CD4-positive, alpha-beta T cell (primary cell): ENCODE results near the gene SOX13. TPM values are rescaled to one million over a fixed set of nuclear protein-coding genes. Genes with fewer than 3 reads are reported as not detected.

ENCODE experiments used
- ATAC-seq: fragments of 200-7000 bp; cut with Tn5 transposase; one replicate; pipeline ENCODE4 v1.10.0; 2022; ENCODE audit warnings: mild to moderate bottlenecking; ENCODE audit not compliant: poor library complexity
- CTCF ChIA-PET: fragments of 350-600 bp; sonication (Branson Sonifier 250); formaldehyde crosslinking; loops from one replicate; lab custom pipeline; 2021; ENCODE audit warnings: antibody characterized with exemption, inconsistent platforms; lab: Charles Lee
- POLR2A ChIA-PET: fragments of 350-600 bp; sonication (Branson Sonifier 250); formaldehyde crosslinking; loops from one replicate; lab custom pipeline; 2021; ENCODE audit warnings: antibody characterized with exemption, inconsistent platforms; lab: Charles Lee
- DNase-seq, 14 experiments: peaks; one replicate each; pipeline ENCODE4 v3.0.0-alpha.2; 2013 to 2020; ENCODE audit warnings: mixed read lengths in 2 of 14
- H3K27ac ChIP-seq, 2 donors: one replicate each; pipeline versions ENCODE4 v1.5.1 to v1.7.0; 2013; ENCODE audit warnings: low read length in 2 of 2, low read depth in 1 of 2, mild to moderate bottlenecking in 1 of 2
- H3K27me3 ChIP-seq, 2 experiments: 1 replicate in 1 of 2; 2 replicates in 1 of 2; pipeline versions ENCODE4 v1.6.1 to v1.7.0; 2013; ENCODE audit warnings: low read length in 2 of 2, control low read depth in 1 of 2, mild to moderate bottlenecking in 1 of 2, moderate library complexity in 1 of 2; ENCODE audit not compliant: insufficient read depth in 2 of 2, control insufficient read depth in 1 of 2
- H3K36me3 ChIP-seq: one replicate; pipeline ENCODE4 v1.6.1; 2013; ENCODE audit warnings: low read length, control low read depth; ENCODE audit not compliant: insufficient read depth
- H3K4me1 ChIP-seq: one replicate; pipeline ENCODE4 v1.6.1; 2013; ENCODE audit warnings: low read length, control low read depth; ENCODE audit not compliant: insufficient read depth
- H3K4me3 ChIP-seq: one replicate; pipeline ENCODE4 v1.5.1; 2013; ENCODE audit warnings: mild to moderate bottlenecking, low read length, moderate library complexity
- H3K9me3 ChIP-seq, 2 experiments: 1 replicate in 1 of 2; 2 replicates in 1 of 2; pipeline versions ENCODE4 v1.6.1 to v1.7.0; 2013; ENCODE audit warnings: low read length in 2 of 2, mild to moderate bottlenecking in 2 of 2, control low read depth in 1 of 2, moderate library complexity in 1 of 2; ENCODE audit not compliant: control insufficient read depth in 1 of 2, insufficient read depth in 1 of 2
- H3K27ac Mint-ChIP-seq: one replicate; pipeline ENCODE4 v1.8.0; 2020; ENCODE audit warnings: mixed read lengths
- H3K27me3 Mint-ChIP-seq: one replicate; pipeline ENCODE4 v1.8.0; 2021; ENCODE audit warnings: mixed read lengths
- H3K36me3 Mint-ChIP-seq: one replicate; pipeline ENCODE4 v1.8.0; 2021; ENCODE audit warnings: low read depth, mixed read lengths
- H3K4me1 Mint-ChIP-seq: one replicate; pipeline ENCODE4 v1.8.0; 2021; ENCODE audit warnings: low read depth, mixed read lengths
- H3K4me3 Mint-ChIP-seq: one replicate; pipeline ENCODE4 v1.8.0; 2020; ENCODE audit warnings: mild to moderate bottlenecking, mixed read lengths
- H3K9me3 Mint-ChIP-seq: one replicate; pipeline ENCODE4 v1.8.0; 2020; ENCODE audit warnings: mixed read lengths
- intact Hi-C, 2 experiments: fragments of 100-400 bp; cut with DNase I in 1 of 2; cut with micrococcal nuclease in 1 of 2; formaldehyde crosslinking; loops; one replicate each; pipeline versions ENCODE4 v1.15.1 to v1.9.0; 2023 to 2025; cut with DNase I, micrococcal nuclease
- total RNA-seq, 174 experiments: library from RNA in 2 of 174; stranded (reverse) in 2 of 174; gene quantifications; one replicate each; pipeline ENCODE4 v1.2.3 and lab custom pipeline; 2021 to 2026
- TF ChIP-seq, protein P1 (sequence below): fragments of 200-600 bp; IDR thresholded peaks from one replicate; pipeline ENCODE4 v1.8.0; 2022; ENCODE audit warnings: antibody characterized with exemption, mild to moderate bottlenecking

Gene SOX13
- total RNA-seq, 2 experiments from 2014 or later, result 1.8 to 1.9 TPM

DNA sequence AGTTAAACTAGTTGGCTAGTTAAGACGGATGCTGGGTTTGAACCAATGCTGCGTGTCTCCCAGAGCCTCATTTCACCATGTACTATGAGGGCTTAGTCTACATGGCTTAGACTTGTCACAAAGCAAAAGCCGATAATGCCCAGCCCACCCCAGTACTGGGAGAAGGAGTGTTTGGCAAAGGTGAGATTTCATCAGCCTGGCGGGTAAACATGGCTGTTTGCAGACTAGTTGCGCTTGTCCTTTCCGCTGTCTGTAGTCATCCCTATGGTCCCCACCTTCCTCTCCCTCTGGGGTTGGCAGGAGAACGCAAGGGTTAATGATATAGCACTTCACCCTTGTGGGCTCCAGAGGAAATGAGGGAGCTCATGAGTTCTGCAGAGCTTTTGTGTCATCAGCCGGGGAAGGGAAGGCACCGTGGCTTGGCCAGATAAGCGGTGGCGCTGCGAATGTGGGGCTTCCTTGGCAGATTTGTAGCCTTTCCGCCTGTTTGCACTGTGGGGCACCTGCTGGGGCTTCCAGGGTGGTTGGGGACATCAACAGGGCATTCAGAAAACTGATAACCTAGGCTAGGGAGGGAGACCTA lies 29.2 kb downstream of the SOX13 start:
- peaks cover 43% of the 10 kb centered on the region for H3K4me1 ChIP-seq
- intact Hi-C loops, result no loop called here
- ATAC-seq, result no peak

DNA sequence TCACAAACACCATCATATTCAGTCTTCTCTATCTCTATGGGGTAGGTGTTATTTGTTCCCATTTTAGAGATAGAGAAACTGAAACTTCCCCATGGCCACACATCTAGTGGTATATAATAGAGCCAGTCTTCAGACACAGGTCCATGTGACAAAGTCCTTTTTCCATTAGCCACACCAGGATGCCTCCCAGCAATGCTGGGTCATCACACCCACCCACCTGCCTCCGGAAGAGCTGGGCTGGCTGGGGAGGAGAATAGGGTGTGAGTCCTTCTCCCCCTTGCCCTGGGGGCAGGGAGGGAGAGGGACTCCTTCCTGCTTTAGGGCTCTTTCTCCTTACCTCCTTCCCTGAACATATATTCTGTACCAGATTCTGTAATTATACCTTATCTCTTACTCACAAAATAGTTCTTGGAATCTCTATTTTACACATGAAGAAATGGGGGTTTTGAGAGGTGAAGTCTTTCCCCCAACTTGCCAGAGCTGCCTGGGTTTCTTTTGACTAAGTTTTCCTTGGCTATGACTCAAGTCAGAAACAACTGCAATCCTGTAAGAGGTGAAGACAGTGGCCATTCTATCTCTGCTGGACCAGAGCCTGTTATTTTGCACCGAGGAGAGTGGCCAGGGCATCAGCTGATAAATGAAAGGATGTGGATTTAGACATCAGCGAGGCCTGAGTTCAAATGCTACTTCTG lies 30.0 kb downstream of the SOX13 start:
- Histone ChIP-seq H3K9me3 (no peaks in the 10 kb centered on the region), H3K4me1 (peaks cover 43% of the 10 kb centered on the region), H3K4me3 (no peak overlapping the region), H3K27me3 (no peaks in the 10 kb centered on the region), H3K27ac (peak overlapping the region in 1 of 2 donors; percentile 83), H3K36me3 (no peaks in the 10 kb centered on the region)
- Mint-ChIP-seq H3K4me3 (no peak overlapping the region), H3K36me3 (no peaks in the 10 kb centered on the region), H3K27ac (peak overlapping the region; percentile 73), H3K9me3 (no peaks in the 10 kb centered on the region), H3K27me3 (peaks cover 6% of the 10 kb centered on the region), H3K4me1 (peaks cover 25% of the 10 kb centered on the region)
- ATAC-seq (no peak), DNase-seq (peak in 1 of 14 experiments; percentile 26)
- TF ChIP-seq, protein P1, sequence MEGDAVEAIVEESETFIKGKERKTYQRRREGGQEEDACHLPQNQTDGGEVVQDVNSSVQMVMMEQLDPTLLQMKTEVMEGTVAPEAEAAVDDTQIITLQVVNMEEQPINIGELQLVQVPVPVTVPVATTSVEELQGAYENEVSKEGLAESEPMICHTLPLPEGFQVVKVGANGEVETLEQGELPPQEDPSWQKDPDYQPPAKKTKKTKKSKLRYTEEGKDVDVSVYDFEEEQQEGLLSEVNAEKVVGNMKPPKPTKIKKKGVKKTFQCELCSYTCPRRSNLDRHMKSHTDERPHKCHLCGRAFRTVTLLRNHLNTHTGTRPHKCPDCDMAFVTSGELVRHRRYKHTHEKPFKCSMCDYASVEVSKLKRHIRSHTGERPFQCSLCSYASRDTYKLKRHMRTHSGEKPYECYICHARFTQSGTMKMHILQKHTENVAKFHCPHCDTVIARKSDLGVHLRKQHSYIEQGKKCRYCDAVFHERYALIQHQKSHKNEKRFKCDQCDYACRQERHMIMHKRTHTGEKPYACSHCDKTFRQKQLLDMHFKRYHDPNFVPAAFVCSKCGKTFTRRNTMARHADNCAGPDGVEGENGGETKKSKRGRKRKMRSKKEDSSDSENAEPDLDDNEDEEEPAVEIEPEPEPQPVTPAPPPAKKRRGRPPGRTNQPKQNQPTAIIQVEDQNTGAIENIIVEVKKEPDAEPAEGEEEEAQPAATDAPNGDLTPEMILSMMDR, result no peak
- ChIA-PET CTCF (no interaction called here), POLR2A (no interaction called here)
- intact Hi-C loops, result no loop called here

More for the DNA sequence above, 29.2 kb downstream of the SOX13 start:
- no peaks in the 10 kb centered on the region for H3K36me3 Mint-ChIP-seq
- ChIA-PET POLR2A (no interaction called here), CTCF (no interaction called here)
- H3K4me3 Mint-ChIP-seq, result no peak overlapping the region
- Histone ChIP-seq H3K27ac (no peak overlapping the region), H3K4me3 (no peak overlapping the region), H3K27me3 (no peaks in the 10 kb centered on the region), H3K36me3 (no peaks in the 10 kb centered on the region), H3K9me3 (no peaks in the 10 kb centered on the region)
- peaks cover 25% of the 10 kb centered on the region for H3K4me1 Mint-ChIP-seq
- peak overlapping the region; percentile 73 for H3K27ac Mint-ChIP-seq
- H3K27me3 Mint-ChIP-seq, result peaks cover 6% of the 10 kb centered on the region
- DNase-seq, result peak in 3 of 14 experiments; percentile 11 to 48 (median 13)
- H3K9me3 Mint-ChIP-seq, result no peaks in the 10 kb centered on the region
- TF ChIP-seq, protein P1, result no peak

DNA sequence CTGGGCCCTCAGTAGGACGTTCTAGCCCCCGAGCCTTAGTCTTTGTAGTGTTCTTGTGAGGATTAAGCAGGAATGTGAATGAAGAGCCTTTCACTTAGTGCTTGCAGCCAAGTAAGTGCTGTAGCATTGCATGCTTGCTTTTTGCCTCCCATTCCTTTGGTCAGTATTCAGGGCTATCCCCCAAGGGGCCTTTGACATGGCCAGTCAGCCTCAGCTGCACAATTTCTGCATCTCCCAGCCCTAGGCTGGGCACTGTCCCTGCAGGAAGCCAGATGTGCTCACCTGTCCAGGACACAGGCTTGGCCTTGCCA lies 30.5 kb downstream of the SOX13 start:
- Mint-ChIP-seq H3K9me3 (no peaks in the 10 kb centered on the region), H3K4me3 (no peak overlapping the region), H3K36me3 (no peaks in the 10 kb centered on the region), H3K4me1 (peaks cover 25% of the 10 kb centered on the region), H3K27me3 (peaks cover 6% of the 10 kb centered on the region), H3K27ac (peak overlapping the region; percentile 73)
- H3K9me3 ChIP-seq, result no peaks in the 10 kb centered on the region
- no peaks in the 10 kb centered on the region for H3K36me3 ChIP-seq
- DNase-seq (no peak), ATAC-seq (no peak)
- H3K27ac ChIP-seq, result peak overlapping the region in 1 of 2 donors; percentile 83
- ChIA-PET CTCF (no interaction called here), POLR2A (no interaction called here)
- intact Hi-C loops, result no loop called here
- TF ChIP-seq, protein P1, result no peak
- H3K27me3 ChIP-seq, result no peaks in the 10 kb centered on the region
- no peak overlapping the region for H3K4me3 ChIP-seq
- peaks cover 43% of the 10 kb centered on the region for H3K4me1 ChIP-seq
